H1 (cell line): Measurements from ENCODE around the gene GFAP. TPM values are rescaled to one million over a fixed set of nuclear protein-coding genes. Genes with fewer than 3 reads are reported as not detected.

Source experiments
- EGR1 ChIP-seq: IDR thresholded peaks from 2 replicates; pipeline ENCODE4 v1.6.1; 2011; ENCODE audit warnings: low read depth, low read length, borderline replicate concordance
- EP300 ChIP-seq, 2 experiments: IDR thresholded peaks; 1 replicate in 1 of 2; 2 replicates in 1 of 2; pipeline ENCODE4 v1.6.1; 2011 to 2012; ENCODE audit warnings: low read depth in 2 of 2, low read length in 2 of 2, mild to moderate bottlenecking in 2 of 2, borderline replicate concordance in 1 of 2, inconsistent platforms in 1 of 2, moderate library complexity in 1 of 2
- KDM5A ChIP-seq: fragments of 200-600 bp; IDR thresholded peaks from 2 replicates; pipeline ENCODE4 v1.7.1; 2012; ENCODE audit warnings: mild to moderate bottlenecking, low read length, inconsistent platforms, mixed read lengths
- MAFK ChIP-seq: IDR thresholded peaks from 2 replicates; pipeline ENCODE4 v1.6.1; 2012; ENCODE audit warnings: low read depth, mild to moderate bottlenecking, improper control_type of control experiment, low read length
- POLR2AphosphoS5 ChIP-seq: IDR thresholded peaks from 2 replicates; pipeline ENCODE4 v1.6.1; 2011; ENCODE audit warnings: low read depth, low read length
- RAD21 ChIP-seq, 2 experiments: IDR thresholded peaks in 1 of 2; conservative IDR thresholded peaks in 1 of 2; 2 replicates each; pipeline ENCODE4 v1.6.1; 2011; ENCODE audit warnings: low read depth in 2 of 2, low read length in 2 of 2, improper control_type of control experiment in 1 of 2, inconsistent platforms in 1 of 2, mild to moderate bottlenecking in 1 of 2, moderate library complexity in 1 of 2
- polyA plus RNA-seq, 7 experiments: library from polyadenylated mRNA; depleted of rRNA in 3 of 7; stranded (reverse) in 5 of 7; unstranded in 2 of 7; fragments of >200 nt in 5 of 7; fragments of 200-250 nt in 2 of 7; gene quantifications; 1 replicate in 5 of 7; 2 replicates in 1 of 7; 4 replicates in 1 of 7; pipeline versions ENCODE4 v1.2.1 to v1.2.3, GENCODE V29; 2011 to 2013; ENCODE audit warnings: missing spikeins in 2 of 7, mixed read lengths in 2 of 7
- total RNA-seq: library from RNA; stranded (reverse); fragmentation: NEBNext Ultra II Directional; extraction: Animal tissue kit (Norgen Biotek cat#: 25700); gene quantifications from 2 replicates; pipeline ENCODE4 v1.2.1, GENCODE V29; 2021

The GFAP gene
- total and polyA plus RNA-seq, 2 of the 8 experiments (the other 6 are each of a cell fraction or from before 2014, with no cell fraction given) = 1.3 to 1.5 TPM

DNA sequence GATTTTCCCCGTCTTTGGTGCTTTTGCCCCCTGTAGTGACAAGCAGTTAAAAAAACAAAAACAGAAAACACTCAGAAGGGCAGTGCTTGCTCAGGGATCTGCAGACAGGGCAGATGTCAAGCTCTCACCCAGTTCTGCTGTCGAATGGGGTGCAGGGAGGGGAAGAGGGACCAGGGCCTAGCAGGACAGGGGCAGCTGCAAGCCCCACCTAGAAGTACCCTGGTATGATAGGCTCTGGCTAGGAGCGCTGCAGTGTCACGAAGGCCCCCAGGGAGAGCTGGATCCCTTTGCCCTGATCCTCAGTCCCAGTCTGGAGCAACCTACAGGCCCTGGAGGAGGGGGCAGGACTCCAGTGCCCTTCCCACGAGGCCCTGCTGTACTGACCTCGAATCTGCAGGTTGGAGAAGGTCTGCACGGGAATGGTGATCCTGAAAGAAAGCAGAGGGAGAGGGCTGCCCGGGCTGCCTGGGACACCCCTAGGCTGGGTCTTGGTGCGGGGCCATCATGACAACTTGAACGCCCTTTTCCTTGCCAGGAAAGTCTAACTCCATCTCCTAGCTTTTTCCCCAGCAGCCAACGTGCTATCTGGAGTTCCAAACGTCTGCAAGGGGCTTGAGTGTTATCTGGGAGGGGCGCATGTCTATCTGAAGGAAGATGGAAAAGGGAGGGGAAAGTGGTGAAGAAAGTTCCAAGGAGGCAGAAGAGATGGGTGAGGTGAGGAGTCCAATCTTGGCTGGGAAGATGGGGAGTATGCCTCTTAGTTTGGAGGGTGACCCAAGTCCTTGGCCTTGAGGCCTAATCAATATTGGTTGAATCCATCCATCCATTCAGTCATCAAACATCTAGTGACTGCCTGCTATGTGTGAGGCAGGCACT lies 4.8 kb downstream of the GFAP start (continued):
- TF ChIP-seq POLR2AphosphoS5 (no peak), KDM5A (no peak), MAFK (no peak), EP300 (IDR thresholded peaks at IDR 0.05; ENCODE audit: borderline replicate concordance in 1 of 2, low read depth in 2 of 2, low read length in 2 of 2) (no peak), RAD21 (IDR thresholded peaks at IDR 0.05 in 1 of 2, conservative IDR thresholded peaks at IDR 0.05 in 1 of 2; ENCODE audit: low read depth in 2 of 2, low read length in 2 of 2) (no peak), EGR1 (no peak)
